H1 (cell line): ENCODE results near the gene CFAP53. TPM values are rescaled to one million over a fixed set of nuclear protein-coding genes. Genes with fewer than 3 reads are reported as not detected.

Experiments
- CHD2 ChIP-seq: IDR thresholded peaks from 2 replicates; pipeline ENCODE4 v1.6.1; 2012; ENCODE audit warnings: low read length, improper control_type of control experiment
- CREB1 ChIP-seq: IDR thresholded peaks from 2 replicates; pipeline ENCODE4 v1.6.1; 2012; ENCODE audit warnings: inconsistent platforms
- HDAC6 ChIP-seq: IDR thresholded peaks from one replicate; pipeline ENCODE4 v1.7.1; 2012; ENCODE audit warnings: low read depth, mild to moderate bottlenecking, inconsistent platforms, low read length, moderate library complexity
- MAFK ChIP-seq: IDR thresholded peaks from 2 replicates; pipeline ENCODE4 v1.6.1; 2012; ENCODE audit warnings: low read depth, mild to moderate bottlenecking, improper control_type of control experiment, low read length
- RAD21 ChIP-seq, 2 experiments: IDR thresholded peaks in 1 of 2; conservative IDR thresholded peaks in 1 of 2; 2 replicates each; pipeline ENCODE4 v1.6.1; 2011; ENCODE audit warnings: low read depth in 2 of 2, low read length in 2 of 2, improper control_type of control experiment in 1 of 2, inconsistent platforms in 1 of 2, mild to moderate bottlenecking in 1 of 2, moderate library complexity in 1 of 2
- TEAD4 ChIP-seq: IDR thresholded peaks from 2 replicates; pipeline ENCODE4 v1.6.1; 2012; ENCODE audit warnings: low read depth, low read length, inconsistent platforms, mixed read lengths
- polyA plus RNA-seq, 7 experiments: library from polyadenylated mRNA; depleted of rRNA in 3 of 7; stranded (reverse) in 5 of 7; unstranded in 2 of 7; fragments of >200 nt in 5 of 7; fragments of 200-250 nt in 2 of 7; gene quantifications; 1 replicate in 5 of 7; 2 replicates in 1 of 7; 4 replicates in 1 of 7; pipeline versions ENCODE4 v1.2.1 to v1.2.3, GENCODE V29; 2011 to 2013; ENCODE audit warnings: missing spikeins in 2 of 7, mixed read lengths in 2 of 7
- total RNA-seq: library from RNA; stranded (reverse); fragmentation: NEBNext Ultra II Directional; extraction: Animal tissue kit (Norgen Biotek cat#: 25700); gene quantifications from 2 replicates; pipeline ENCODE4 v1.2.1, GENCODE V29; 2021
- TF ChIP-seq, protein P1 (sequence below): fragments of 300-600 bp; sonication (generic); IDR thresholded peaks from 2 replicates; pipeline ENCODE4 v1.7.1; 2012; ENCODE audit warnings: low read length, moderate library complexity, mild to moderate bottlenecking, inconsistent platforms; ENCODE audit not compliant: insufficient replicate concordance

The CFAP53 gene
- total and polyA plus RNA-seq, 2 of the 8 experiments (the other 6 are each of a cell fraction or from before 2014, with no cell fraction given), result 0.08 to 0.30 TPM

GRCh38 chr18:50299626-50300388 lies 33.5 kb upstream of the CFAP53 start (continued):
- TF ChIP-seq RAD21 (IDR thresholded peaks at IDR 0.05 in 1 of 2, conservative IDR thresholded peaks at IDR 0.05 in 1 of 2; ENCODE audit: low read depth in 2 of 2, low read length in 2 of 2) (no peak), MAFK (no peak), HDAC6 (no peak), CHD2 (no peak), TEAD4 (no peak), CREB1 (no peak)
- TF ChIP-seq, protein P1, sequence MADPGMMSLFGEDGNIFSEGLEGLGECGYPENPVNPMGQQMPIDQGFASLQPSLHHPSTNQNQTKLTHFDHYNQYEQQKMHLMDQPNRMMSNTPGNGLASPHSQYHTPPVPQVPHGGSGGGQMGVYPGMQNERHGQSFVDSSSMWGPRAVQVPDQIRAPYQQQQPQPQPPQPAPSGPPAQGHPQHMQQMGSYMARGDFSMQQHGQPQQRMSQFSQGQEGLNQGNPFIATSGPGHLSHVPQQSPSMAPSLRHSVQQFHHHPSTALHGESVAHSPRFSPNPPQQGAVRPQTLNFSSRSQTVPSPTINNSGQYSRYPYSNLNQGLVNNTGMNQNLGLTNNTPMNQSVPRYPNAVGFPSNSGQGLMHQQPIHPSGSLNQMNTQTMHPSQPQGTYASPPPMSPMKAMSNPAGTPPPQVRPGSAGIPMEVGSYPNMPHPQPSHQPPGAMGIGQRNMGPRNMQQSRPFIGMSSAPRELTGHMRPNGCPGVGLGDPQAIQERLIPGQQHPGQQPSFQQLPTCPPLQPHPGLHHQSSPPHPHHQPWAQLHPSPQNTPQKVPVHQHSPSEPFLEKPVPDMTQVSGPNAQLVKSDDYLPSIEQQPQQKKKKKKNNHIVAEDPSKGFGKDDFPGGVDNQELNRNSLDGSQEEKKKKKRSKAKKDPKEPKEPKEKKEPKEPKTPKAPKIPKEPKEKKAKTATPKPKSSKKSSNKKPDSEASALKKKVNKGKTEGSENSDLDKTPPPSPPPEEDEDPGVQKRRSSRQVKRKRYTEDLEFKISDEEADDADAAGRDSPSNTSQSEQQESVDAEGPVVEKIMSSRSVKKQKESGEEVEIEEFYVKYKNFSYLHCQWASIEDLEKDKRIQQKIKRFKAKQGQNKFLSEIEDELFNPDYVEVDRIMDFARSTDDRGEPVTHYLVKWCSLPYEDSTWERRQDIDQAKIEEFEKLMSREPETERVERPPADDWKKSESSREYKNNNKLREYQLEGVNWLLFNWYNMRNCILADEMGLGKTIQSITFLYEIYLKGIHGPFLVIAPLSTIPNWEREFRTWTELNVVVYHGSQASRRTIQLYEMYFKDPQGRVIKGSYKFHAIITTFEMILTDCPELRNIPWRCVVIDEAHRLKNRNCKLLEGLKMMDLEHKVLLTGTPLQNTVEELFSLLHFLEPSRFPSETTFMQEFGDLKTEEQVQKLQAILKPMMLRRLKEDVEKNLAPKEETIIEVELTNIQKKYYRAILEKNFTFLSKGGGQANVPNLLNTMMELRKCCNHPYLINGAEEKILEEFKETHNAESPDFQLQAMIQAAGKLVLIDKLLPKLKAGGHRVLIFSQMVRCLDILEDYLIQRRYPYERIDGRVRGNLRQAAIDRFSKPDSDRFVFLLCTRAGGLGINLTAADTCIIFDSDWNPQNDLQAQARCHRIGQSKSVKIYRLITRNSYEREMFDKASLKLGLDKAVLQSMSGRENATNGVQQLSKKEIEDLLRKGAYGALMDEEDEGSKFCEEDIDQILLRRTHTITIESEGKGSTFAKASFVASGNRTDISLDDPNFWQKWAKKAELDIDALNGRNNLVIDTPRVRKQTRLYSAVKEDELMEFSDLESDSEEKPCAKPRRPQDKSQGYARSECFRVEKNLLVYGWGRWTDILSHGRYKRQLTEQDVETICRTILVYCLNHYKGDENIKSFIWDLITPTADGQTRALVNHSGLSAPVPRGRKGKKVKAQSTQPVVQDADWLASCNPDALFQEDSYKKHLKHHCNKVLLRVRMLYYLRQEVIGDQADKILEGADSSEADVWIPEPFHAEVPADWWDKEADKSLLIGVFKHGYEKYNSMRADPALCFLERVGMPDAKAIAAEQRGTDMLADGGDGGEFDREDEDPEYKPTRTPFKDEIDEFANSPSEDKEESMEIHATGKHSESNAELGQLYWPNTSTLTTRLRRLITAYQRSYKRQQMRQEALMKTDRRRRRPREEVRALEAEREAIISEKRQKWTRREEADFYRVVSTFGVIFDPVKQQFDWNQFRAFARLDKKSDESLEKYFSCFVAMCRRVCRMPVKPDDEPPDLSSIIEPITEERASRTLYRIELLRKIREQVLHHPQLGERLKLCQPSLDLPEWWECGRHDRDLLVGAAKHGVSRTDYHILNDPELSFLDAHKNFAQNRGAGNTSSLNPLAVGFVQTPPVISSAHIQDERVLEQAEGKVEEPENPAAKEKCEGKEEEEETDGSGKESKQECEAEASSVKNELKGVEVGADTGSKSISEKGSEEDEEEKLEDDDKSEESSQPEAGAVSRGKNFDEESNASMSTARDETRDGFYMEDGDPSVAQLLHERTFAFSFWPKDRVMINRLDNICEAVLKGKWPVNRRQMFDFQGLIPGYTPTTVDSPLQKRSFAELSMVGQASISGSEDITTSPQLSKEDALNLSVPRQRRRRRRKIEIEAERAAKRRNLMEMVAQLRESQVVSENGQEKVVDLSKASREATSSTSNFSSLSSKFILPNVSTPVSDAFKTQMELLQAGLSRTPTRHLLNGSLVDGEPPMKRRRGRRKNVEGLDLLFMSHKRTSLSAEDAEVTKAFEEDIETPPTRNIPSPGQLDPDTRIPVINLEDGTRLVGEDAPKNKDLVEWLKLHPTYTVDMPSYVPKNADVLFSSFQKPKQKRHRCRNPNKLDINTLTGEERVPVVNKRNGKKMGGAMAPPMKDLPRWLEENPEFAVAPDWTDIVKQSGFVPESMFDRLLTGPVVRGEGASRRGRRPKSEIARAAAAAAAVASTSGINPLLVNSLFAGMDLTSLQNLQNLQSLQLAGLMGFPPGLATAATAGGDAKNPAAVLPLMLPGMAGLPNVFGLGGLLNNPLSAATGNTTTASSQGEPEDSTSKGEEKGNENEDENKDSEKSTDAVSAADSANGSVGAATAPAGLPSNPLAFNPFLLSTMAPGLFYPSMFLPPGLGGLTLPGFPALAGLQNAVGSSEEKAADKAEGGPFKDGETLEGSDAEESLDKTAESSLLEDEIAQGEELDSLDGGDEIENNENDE, result no peak
